ENCODE measurements around the gene TLCD3B. TPM values are rescaled to one million over a fixed set of nuclear protein-coding genes. Genes with fewer than 3 reads are reported as not detected.
A peak's percentile ranks its signal among the peaks of the same experiment; 100 is the strongest.

Gene TLCD3B
- total RNA-seq, 1 experiment from 2014 or later, result 0.90 TPM

DNA sequence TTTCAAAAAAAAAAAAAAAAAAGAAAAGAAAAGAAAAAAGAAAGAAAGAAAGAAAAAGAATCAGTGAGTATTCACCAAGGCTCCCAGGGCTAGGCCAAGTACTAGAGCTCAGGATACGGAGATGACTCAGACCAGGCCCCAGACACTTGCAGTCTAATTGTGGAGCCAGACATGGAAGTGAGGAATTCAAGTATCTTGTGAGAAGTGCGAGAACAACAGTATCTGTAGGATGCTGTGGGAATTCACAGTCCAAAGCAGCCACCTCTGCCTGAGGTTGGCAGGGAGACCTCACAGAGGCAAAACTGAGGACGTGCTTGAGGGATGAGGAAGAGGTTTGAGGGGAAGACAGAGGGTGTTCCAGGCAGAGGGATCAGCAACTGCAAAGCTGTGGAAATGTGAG lies 20.4 kb upstream of the TLCD3B start:
- no peaks in the 10 kb centered on the region for H3K9me3 Mint-ChIP-seq (ENCODE audit: low read depth, unreplicated experiment)
- TF ChIP-seq, protein P1, sequence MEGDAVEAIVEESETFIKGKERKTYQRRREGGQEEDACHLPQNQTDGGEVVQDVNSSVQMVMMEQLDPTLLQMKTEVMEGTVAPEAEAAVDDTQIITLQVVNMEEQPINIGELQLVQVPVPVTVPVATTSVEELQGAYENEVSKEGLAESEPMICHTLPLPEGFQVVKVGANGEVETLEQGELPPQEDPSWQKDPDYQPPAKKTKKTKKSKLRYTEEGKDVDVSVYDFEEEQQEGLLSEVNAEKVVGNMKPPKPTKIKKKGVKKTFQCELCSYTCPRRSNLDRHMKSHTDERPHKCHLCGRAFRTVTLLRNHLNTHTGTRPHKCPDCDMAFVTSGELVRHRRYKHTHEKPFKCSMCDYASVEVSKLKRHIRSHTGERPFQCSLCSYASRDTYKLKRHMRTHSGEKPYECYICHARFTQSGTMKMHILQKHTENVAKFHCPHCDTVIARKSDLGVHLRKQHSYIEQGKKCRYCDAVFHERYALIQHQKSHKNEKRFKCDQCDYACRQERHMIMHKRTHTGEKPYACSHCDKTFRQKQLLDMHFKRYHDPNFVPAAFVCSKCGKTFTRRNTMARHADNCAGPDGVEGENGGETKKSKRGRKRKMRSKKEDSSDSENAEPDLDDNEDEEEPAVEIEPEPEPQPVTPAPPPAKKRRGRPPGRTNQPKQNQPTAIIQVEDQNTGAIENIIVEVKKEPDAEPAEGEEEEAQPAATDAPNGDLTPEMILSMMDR (IDR thresholded peaks at IDR 0.05; ENCODE audit: unreplicated experiment), result no peak
- BruUV-seq (replicated peaks), result no TSS peak
- intact Hi-C loops (cut with micrococcal nuclease; ENCODE audit: unreplicated experiment), result no loop called here
- H3K36me3 Mint-ChIP-seq (ENCODE audit: insufficient read depth, unreplicated experiment), result peaks cover 36% of the 10 kb centered on the region
- no peak overlapping the region for H3K27ac Mint-ChIP-seq (ENCODE audit: unreplicated experiment)
- H3K4me1 Mint-ChIP-seq (ENCODE audit: low read depth, unreplicated experiment), result peaks cover 31% of the 10 kb centered on the region
- DNase-seq, result no peak
- H3K27me3 Mint-ChIP-seq (ENCODE audit: unreplicated experiment), result no peaks in the 10 kb centered on the region
- H3K4me3 Mint-ChIP-seq (ENCODE audit: low read depth, unreplicated experiment), result peak overlapping the region; percentile 45
- CTCF ChIA-PET, result interaction anchor here (0.7 to 1.8 kb wide), 2 partner anchors 12 to 355 kb away, joined by 3 read pairs; no protein-coding TSS in a partner anchor

DNA sequence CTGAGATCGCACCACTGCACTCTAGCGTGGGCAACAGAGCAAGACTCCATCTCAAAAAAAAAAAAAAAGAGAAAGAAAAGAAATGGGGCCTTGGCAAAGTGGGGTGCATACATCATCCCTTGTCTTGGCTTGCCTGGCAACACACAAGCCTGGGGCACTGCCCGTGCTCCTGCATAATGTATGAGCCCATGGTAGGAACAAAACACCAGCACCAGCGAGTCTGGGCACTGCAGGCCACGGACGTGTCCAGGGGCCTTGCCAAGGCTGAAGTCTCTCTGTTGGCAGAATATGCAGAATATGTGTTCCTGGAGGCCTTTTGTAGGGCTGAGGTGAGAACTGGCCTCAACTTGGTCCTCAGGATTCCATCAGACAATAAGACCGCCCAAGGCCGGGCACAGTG lies 18.8 kb upstream of the TLCD3B start:
- no TSS peak for BruUV-seq (replicated peaks)
- CTCF ChIA-PET, result interaction anchor here (0.7 kb wide), 1 partner anchor 249 kb away, joined by 4 read pairs; no protein-coding TSS in a partner anchor
- no peaks in the 10 kb centered on the region for H3K27me3 Mint-ChIP-seq (ENCODE audit: unreplicated experiment)
- TF ChIP-seq, protein P1 (IDR thresholded peaks at IDR 0.05; ENCODE audit: unreplicated experiment), result no peak
- intact Hi-C loops (cut with micrococcal nuclease; ENCODE audit: unreplicated experiment), result no loop called here
- no peak overlapping the region for H3K27ac Mint-ChIP-seq (ENCODE audit: unreplicated experiment)
- DNase-seq, result no peak
- H3K36me3 Mint-ChIP-seq (ENCODE audit: insufficient read depth, unreplicated experiment), result peaks cover 31% of the 10 kb centered on the region
- H3K4me3 Mint-ChIP-seq (ENCODE audit: low read depth, unreplicated experiment), result no peak overlapping the region
- H3K4me1 Mint-ChIP-seq (ENCODE audit: low read depth, unreplicated experiment), result peaks cover 41% of the 10 kb centered on the region
- H3K9me3 Mint-ChIP-seq (ENCODE audit: low read depth, unreplicated experiment), result no peaks in the 10 kb centered on the region

DNA sequence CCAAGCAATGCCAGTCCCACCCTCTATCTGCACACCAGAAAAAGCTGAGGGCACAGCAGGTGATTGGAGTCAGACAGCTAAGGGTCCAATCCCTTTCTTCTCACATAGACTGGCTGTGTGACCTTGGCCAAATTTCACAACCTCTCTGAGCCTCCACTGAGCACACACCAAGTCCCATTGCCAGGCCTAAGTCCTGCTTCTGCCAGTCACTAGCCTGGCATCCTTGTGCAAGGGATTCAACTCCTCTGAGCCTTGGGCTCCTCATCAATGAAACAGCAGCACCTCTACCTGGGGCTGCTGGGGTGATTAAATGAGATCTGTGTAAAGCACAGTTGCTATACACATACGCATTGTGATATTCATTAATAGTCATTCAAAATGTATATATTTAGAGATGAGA lies 15.5 kb upstream of the TLCD3B start:
- no peaks in the 10 kb centered on the region for H3K27me3 Mint-ChIP-seq (ENCODE audit: unreplicated experiment)
- H3K4me3 Mint-ChIP-seq (ENCODE audit: low read depth, unreplicated experiment), result no peak overlapping the region
- H3K27ac Mint-ChIP-seq (ENCODE audit: unreplicated experiment), result no peak overlapping the region
- no peak for DNase-seq
- TF ChIP-seq, protein P1 (IDR thresholded peaks at IDR 0.05; ENCODE audit: unreplicated experiment), result no peak
- intact Hi-C loops (cut with micrococcal nuclease; ENCODE audit: unreplicated experiment), result no loop called here
- CTCF ChIA-PET, result no interaction called here
- BruUV-seq (replicated peaks), result no TSS peak
- peaks cover 4% of the 10 kb centered on the region for H3K36me3 Mint-ChIP-seq (ENCODE audit: insufficient read depth, unreplicated experiment)
- H3K9me3 Mint-ChIP-seq (ENCODE audit: low read depth, unreplicated experiment), result no peaks in the 10 kb centered on the region
- H3K4me1 Mint-ChIP-seq (ENCODE audit: low read depth, unreplicated experiment), result peaks cover 21% of the 10 kb centered on the region

DNA sequence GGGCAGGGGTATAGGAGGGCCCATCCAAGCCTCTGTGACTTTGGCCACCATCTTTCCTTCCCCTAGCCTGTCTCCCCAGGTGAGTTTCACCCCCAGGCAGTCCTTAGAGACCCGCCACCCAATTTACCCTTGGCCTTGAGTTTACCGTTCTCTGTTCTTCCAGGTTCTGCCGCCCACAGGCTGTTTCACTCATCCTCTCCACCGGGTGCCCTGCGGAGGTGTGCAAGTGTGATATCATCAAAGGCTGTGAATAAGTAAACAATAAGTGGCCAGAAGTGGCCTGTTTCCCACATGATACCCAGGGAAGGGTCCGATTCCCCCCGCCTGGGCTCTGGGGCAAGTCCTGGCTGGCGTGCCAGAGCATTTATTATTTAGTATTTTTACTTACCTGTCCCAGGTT lies 15.1 kb upstream of the TLCD3B start:
- Mint-ChIP-seq H3K4me3 (ENCODE audit: low read depth, unreplicated experiment) (no peak overlapping the region), H3K36me3 (ENCODE audit: insufficient read depth, unreplicated experiment) (peaks cover under 1% of the 10 kb centered on the region), H3K27ac (ENCODE audit: unreplicated experiment) (no peak overlapping the region), H3K9me3 (ENCODE audit: low read depth, unreplicated experiment) (no peaks in the 10 kb centered on the region), H3K4me1 (ENCODE audit: low read depth, unreplicated experiment) (peaks cover 17% of the 10 kb centered on the region), H3K27me3 (ENCODE audit: unreplicated experiment) (no peaks in the 10 kb centered on the region)
- no peak for DNase-seq
- intact Hi-C loops (cut with micrococcal nuclease; ENCODE audit: unreplicated experiment), result no loop called here
- TF ChIP-seq, protein P1 (IDR thresholded peaks at IDR 0.05; ENCODE audit: unreplicated experiment), result no peak
- CTCF ChIA-PET, result no interaction called here
- BruUV-seq (replicated peaks), result no TSS peak

Data from Calu3 (cell line).